Stimulated activated CD8-positive, alpha-beta memory T cell treated with anti-CD3 and anti-CD28 coated beads, Interleukin-15, amount 100 ng/mL, for 48 hours (primary cell): Measurements from ENCODE around the gene DIP2B.
"Not testable (repeated sequence)": the region's sequence is repeated elsewhere in the genome, so short reads cannot be mapped to it uniquely, and the experiment has no call there.

Source experiments
- DNase-seq, 2 donors: peaks; one replicate each; pipeline ENCODE4 v3.0.0-alpha.2; 2020; ENCODE audit warnings: low read depth in 2 of 2

DIP2B gene, protein sequence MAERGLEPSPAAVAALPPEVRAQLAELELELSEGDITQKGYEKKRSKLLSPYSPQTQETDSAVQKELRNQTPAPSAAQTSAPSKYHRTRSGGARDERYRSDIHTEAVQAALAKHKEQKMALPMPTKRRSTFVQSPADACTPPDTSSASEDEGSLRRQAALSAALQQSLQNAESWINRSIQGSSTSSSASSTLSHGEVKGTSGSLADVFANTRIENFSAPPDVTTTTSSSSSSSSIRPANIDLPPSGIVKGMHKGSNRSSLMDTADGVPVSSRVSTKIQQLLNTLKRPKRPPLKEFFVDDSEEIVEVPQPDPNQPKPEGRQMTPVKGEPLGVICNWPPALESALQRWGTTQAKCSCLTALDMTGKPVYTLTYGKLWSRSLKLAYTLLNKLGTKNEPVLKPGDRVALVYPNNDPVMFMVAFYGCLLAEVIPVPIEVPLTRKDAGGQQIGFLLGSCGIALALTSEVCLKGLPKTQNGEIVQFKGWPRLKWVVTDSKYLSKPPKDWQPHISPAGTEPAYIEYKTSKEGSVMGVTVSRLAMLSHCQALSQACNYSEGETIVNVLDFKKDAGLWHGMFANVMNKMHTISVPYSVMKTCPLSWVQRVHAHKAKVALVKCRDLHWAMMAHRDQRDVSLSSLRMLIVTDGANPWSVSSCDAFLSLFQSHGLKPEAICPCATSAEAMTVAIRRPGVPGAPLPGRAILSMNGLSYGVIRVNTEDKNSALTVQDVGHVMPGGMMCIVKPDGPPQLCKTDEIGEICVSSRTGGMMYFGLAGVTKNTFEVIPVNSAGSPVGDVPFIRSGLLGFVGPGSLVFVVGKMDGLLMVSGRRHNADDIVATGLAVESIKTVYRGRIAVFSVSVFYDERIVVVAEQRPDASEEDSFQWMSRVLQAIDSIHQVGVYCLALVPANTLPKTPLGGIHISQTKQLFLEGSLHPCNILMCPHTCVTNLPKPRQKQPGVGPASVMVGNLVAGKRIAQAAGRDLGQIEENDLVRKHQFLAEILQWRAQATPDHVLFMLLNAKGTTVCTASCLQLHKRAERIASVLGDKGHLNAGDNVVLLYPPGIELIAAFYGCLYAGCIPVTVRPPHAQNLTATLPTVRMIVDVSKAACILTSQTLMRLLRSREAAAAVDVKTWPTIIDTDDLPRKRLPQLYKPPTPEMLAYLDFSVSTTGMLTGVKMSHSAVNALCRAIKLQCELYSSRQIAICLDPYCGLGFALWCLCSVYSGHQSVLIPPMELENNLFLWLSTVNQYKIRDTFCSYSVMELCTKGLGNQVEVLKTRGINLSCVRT (N-terminal part only)

DNA sequence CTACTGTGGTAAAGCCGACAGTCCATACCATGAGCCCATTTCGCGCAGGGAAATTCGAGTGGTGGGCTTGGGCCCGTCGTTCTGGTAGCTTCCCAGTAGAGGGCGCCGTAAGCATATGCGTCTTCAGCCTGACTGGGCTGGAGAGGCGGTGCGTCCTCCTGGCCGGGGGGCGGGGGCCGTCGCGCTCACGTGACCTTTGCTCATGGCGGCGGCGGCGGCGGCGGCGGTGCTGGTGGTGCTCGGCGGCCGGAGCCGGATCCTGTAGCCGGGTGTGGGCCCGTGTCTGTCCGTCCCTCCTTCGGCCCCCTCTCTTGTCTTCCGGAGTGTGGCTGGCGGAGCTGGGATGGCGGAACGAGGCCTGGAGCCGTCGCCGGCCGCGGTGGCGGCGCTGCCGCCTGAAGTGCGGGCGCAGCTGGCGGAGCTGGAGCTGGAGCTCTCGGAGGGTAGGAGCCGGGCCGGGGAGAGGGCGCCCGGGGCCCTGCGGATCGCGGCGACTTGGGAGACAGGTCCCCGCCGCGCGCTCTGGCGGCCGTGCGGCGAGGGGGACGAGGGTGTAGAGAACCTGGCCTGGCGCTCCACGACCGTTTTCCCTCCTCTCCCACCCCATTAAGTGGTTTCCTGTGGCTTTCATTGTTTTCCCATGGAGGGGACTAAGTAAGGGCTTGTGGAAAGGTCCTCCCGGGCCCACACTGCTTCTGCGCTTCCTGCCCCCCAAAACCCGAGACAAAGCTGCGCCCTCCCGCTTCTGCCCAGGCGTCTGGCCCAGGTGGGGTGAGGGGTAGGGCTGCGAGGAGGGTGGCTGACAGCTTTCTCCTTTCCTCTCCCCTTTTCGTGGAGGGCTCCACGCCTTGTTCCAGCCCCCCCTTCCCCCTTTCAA lies at the start of gene DIP2B:
TSS of gene DIP2B (plus strand) at position 188 of the 877 bp plus-strand sequence. CDS start at position 344, 156 bp downstream.
- peak; percentile 90 to 93 for DNase-seq

DNA sequence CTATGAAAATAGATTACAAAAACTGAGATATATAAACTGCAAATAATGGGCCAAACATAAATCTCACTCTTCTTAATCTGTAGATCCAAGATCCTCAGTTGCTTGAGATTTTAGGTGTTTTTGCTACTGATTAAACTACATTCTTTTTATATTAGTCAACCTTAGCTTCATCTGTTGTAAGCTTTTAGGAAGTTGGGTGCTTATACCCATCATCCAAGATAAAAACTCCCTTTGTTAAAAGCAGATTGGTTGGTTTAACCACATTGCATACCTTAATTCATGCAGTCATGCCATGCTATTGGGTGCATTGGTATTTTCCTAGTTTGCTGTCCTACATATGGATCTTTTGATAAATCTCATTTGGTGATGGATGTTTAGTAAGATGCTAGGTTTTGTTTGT lies 46.2 kb upstream of the DIP2B start:
- no peak for DNase-seq

DNA sequence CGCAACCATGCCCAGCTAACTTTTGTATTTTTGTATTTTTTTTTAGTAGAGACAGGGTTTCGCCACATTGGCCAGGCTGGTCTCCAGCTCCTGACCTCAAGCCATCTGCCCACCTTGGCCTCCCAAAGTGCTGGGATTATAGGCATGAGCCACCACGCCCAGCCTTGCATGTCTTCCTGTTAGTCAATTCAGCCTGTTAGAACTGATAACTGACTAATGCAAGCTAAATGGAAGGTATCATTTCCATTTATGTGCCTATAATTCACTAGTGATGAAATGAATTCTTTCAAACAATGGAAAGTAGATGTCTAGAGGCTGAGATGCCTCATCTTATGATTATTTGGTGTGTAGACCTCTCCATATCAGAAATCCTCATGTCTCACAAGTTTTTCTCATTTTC lies 37.3 kb upstream of the DIP2B start:
- no peak for DNase-seq

DNA sequence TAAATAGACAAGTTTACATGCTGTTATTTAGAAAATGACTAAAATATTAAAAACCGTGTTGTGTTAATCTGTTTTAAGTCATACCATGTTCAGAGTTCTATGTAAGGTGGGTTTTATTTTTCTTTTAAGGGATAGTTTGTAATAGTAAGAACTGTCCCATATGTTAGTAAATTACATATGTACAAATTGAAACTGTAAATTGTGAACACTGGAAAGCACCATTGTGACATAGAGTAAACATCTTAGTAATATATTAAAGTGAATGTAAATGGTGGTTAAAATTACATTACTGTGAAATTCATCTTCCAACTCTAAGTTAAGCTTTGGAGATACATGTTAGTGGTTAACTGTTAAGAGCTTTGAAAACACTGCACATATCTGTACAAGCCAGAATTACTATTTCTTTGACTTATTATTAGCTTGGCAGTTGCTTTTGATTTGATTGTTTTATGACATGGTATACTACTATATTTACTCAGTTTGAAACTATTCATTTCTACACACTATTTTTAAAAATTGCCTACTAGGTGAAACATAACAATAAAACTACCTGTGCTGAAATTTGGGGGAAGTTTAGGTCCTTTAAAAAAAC lies 27.4 kb upstream of the DIP2B start:
- DNase-seq, result no peak

DNA sequence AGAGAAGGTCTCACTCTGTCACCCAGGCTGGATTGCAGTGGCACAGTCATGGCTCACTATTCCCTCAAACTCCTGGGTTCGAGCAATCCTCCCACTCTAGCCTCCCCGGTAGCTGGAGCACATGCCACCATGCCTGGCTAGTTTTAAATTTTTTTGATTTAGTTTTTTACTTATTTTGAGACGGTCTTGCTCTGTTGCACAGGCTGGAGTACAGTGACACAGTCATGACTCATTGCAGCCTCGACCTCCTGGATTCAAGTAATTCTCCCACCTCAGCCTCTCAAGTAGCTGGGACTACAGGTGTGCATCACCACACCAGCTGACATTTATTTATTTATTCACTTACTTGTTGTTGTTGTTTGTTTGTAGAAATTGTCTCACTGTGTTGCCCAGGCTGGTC lies 22.2 kb upstream of the DIP2B start:
- no peak for DNase-seq

DNA sequence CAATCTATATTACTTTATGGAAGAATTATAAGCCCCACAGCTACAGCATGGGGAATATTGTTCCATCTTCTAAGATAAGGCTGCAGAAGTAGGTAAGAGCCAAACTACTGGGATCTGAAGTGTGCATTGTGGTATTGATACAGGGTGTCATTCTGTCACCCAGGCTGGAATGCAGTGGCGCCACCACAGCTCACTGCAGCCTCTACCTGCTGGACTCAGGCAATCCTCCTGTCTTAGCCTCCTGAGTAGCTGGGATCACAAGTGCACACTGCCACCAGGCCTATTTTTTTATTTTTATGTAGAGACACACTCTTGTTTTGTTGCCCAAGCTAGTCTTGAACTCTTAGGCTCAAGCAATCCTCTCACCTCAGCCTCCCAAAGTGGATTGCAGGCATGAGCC lies 21.3 kb upstream of the DIP2B start:
- DNase-seq, result no peak

DNA sequence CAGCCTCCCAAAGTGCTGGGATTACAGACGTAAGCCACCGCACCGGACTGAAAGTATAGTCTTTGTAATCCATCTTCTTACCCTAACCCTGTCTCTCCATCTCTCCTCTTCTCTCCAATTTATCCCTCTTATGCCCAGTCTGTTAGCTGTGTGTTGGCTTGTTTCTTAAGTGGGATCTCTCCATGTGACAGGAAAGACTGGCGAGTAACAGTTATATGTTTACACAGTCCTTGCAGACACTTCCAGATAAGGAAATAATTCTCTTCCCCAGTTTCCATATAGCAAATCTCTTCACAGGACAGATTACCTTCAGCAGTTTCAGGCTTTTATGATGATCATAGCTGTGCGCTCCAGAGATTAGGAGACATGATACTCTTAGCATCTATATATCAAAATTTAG lies 16.0 kb upstream of the DIP2B start:
- DNase-seq, result no peak

DNA sequence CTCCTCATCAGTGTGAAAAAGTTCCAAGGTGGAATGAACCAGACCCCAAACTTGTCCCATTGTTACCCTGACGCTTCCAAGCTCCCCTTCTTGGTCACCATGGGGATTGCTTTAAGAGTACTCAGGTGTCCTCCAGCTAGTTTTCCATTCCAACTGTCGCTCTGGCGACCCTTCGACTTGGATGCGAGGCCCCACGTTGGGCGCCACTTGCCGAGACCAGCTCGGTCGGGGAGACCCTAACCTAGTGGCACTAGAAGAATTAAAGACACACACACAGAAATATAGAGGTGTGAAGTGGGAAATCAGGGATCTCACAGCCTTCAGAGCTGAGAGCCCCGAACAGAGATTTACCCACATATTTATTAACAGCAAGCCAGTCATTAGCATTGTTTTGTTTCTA lies 6.7 kb upstream of the DIP2B start:
- DNase-seq, result not testable (repeated sequence)

DNA sequence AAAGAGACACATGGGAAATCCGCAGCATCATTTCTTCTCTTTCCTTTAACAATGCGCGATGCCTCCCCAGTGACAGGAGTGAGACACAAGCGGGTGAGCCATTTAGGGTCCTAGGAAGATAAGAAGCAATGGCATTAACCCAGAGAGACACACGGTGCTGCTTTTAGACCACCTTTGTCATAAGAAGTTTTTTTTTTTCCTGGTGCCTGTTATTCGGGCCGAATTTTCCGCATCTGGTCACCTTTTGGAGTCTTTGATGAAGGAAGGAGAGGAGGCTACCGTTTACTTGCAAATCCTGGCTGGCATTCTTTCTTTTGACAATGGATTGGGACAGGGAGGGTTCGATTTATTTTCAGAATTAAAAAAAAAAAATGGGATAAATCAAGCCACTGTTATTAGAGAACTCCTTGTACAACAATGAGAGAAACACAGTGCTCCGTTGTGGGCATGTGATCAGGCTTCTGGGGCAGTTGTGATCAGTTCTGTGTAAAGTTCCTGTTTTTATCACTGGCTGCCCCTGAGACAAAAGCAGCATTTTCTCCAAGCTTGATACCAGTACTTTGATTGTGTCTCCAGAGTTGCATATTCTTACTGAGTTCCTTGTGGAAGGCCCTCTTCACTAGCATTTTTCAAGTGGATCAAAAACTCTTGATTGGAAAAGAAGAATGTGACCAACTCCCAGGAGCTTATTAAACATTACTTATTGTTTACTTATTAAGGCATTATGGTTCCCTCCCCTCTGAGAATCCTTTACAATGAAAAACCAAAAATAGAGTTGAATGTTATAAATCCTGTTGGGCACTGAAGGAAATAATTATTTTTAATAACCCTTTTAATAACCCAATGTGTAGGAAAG lies 1.1 kb downstream of the DIP2B start:
- DNase-seq, result no peak

DNA sequence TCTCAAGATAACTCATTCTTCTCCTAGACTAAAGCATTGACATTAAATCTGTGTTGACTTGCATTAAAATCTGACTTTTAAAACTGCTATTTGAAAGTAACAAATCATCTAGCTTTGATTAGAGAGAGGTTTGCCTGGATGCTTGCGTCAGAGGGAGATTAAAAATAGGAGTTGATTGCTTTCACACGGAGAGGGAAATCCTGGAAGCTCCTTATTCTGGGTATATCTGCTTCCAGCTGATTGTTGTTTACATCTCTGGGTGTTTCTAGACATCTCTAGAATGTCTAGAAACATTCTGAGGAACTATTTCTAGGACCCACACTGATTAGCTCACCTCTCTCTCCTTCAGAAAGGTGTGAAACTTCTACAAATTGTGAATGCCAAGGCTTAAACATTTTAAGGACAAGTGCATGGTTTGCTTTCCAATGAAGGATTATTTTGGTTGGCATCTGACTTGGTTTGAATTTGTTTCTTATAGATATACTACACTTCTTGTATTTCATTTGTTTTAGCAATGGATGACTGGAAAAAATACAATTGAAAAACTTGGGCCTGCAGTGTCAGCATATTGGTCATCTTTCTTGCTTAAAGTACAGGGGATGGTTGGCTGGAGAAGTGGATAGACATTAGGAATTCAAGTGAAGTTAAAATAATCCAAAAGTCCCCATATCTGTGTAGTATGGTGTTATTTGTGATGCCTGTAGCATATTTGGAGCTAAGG lies 2.1 kb downstream of the DIP2B start:
- no peak for DNase-seq

DNA sequence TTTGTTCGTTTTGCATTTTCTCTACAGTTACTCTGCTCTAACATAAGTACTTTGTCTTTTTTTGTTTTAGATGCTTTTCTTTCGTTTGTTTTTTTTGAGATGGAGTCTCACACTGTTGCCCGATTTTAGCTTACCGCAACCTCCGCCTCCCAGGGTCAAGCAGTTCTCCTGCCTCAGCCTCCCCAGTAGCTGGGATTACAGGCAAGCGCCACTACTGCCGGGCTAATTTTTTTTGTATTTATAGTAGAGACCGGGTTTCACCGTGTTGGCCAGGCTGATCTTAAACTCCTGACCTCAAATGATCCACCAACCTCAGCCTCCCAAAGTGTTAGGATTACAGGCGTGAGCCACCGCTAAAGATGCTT lies 2.7 kb downstream of the DIP2B start:
- DNase-seq, result no peak

DNA sequence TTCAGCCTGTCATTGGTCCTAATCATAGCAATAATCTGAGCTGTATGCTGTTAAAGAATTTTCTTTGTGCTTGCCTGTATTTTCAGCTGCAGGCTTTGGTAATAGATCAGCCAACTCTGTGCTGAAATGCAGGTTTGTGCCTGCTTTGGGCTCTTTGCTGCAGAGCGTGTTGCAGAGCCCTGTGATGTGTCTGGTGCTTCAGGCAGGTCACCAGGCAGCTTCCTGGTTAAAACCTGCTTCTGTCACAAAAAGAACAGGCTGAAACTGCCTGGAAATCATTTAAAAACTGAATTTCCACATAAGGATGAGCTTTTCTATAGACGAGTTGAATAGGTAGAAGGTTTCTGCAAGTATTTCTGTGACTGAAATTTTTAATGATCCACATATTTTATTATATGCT lies 3.1 kb downstream of the DIP2B start:
- no peak for DNase-seq

DNA sequence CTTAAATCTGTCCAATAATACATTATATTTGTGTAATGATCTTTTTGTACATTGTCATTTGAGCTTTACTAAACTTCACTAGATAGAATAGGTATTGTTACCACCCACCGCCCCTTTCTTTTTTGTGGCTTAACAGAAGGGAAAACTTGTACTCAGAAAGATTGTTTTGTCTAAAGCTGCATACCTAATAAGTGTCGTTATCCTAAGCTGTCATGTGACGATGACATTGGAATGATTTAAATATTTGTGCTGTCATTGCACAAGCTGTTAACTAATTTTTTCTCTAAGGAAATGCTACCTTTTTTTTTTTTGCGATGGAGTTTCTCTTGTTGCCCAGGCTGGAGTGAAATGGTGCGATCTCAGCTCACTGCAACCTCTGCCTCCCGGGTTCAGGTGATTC lies 3.6 kb downstream of the DIP2B start:
- DNase-seq, result no peak

DNA sequence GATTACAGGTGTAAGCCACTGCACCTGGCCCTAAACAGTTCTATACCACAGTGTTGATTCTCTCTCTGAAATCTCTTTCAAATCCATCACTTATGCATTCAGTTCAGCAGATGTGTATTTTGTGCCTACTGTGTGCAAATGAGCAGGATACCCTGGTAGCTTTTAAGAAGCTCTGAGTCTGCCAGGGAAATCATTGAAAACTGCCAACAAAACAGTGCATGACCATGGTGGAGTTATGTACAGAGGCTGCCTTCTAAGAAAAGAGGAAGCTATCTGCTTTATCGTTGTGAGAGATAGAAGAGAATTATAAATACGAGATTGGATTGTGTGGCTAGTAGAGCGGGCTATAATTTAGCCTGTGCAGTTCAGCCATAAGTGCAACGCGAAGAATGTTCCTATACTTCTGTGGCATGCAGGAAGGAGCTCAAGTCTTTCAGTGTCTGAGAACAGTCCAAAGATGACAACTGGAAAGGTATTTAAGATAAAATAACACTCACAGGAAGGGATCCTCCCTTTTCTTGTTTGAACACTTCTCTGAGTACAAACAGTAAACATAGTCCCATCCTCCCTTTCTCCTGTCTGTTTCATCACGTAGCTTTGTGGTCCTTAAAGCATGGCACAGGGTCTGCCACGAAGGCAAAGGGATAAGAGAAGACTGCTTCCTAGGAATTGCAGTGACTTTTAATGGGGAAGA lies 4.3 kb downstream of the DIP2B start:
- no peak for DNase-seq

DNA sequence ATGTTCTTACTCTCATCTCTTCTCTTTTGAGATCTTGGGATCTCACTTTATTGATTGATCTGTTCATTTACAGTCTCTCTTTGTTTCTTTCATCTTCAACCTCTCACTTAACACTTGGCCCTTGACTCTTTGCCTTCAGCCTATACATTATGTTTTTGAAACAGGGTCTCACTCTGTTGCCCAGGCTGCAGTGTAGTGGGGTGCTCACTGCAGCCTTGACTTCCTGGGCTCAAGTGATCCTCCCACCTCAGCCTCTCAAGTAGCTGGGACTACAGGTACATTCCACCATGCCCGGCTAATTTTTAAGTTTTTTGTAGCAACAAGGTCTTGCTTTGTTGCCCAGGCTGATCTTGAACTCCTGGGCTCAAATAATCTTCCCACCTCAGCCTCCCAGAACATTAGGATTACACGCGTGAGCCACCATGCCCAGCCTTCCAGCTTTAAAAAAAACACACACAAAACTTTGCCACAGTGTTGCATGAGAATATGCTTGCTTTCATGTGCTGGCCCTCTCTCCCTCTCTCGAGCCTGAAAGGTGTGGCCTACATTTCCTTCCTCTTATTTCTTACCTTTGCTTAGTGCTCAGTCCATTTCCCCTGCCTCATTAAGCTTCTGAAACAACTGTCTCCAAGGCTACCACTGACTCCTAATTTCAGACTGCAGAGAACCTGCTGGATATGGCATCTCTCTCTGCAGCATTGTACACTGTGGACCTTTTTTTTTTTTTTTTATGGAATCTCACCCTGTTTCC lies 9.9 kb downstream of the DIP2B start:
- DNase-seq, result no peak

DNA sequence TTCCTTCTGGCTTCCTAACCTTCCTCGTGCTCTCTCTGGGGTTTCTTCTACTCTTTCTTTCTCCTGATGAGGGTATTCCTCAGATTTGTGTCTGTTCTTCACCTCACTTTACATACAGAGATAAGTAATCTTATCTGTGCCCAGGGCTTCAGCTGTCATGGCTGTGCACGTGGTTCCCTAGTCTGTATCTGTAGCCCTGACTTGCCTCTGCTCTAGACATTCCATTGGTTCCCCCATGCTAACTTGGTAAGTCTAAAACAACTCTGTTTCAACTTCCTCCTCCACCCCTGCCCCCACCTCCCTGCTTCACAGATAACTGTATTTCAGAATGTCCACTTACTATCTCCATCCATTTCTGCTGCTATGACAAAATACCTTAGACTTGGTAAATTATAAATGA lies 10.8 kb downstream of the DIP2B start:
- no peak for DNase-seq

DNA sequence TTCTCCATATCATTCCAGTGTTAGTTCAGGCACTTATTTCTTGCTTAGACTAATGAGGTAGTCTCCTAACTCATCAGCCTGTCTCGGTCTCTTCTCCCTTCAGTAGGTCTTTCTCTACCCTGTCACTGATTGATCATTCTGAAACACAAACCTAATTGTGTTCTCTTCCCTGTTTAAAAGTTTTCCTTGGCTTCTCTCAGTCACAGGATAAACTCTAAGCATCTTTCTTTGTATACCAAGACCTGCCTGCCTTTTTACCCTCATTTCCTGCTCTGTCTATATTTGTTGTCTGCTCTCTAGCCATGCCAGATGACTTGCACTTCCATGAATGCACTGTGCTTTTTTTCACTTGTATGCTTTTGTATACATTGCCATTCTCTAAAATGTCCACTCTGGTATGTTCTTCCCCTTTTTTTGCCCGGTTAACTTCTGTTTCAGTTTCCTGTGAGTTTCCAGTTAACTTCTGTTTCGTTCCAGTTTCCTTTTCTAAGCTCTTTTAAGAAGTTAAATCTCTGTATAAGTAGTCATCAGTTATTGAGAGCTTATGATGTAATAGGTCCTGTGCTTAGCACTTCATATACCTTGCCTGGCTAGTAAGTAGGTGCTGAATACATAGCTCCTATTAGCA lies 12.8 kb downstream of the DIP2B start:
- no peak for DNase-seq
